HepG2 (cell line): Measurements from ENCODE around the gene RASSF4. TPM values are rescaled to one million over a fixed set of nuclear protein-coding genes. Genes with fewer than 3 reads are reported as not detected.

Source experiments
- AKAP8 ChIP-seq: sonication (generic); formaldehyde crosslinking; IDR thresholded peaks from 2 replicates; pipeline ENCODE4 v1.5.1; 2020; ENCODE audit warnings: mild to moderate bottlenecking, missing genetic modification reagents
- CBX5 ChIP-seq: sonication (generic); formaldehyde crosslinking; IDR thresholded peaks from 2 replicates; pipeline ENCODE4 v1.4.0; 2020; ENCODE audit warnings: missing genetic modification reagents, borderline replicate concordance
- CHD2 ChIP-seq: IDR thresholded peaks from 2 replicates; pipeline ENCODE4 v1.6.1; 2011; ENCODE audit warnings: low read depth, low read length, improper control_type of control experiment
- ISL2 ChIP-seq: sonication (generic); formaldehyde crosslinking; IDR thresholded peaks from 2 replicates; pipeline ENCODE4 v1.5.0; 2020; ENCODE audit warnings: missing genetic modification reagents
- MAZ ChIP-seq, 2 experiments: sonication (generic) in 1 of 2; formaldehyde crosslinking in 1 of 2; IDR thresholded peaks; 2 replicates each; pipeline versions ENCODE4 v1.5.0 to v1.6.1; 2012 to 2020; ENCODE audit warnings: low read depth in 2 of 2, mild to moderate bottlenecking in 2 of 2, borderline replicate concordance in 1 of 2, improper control_type of control experiment in 1 of 2, low read length in 1 of 2, missing genetic modification reagents in 1 of 2, moderate library complexity in 1 of 2
- MXD4 ChIP-seq: IDR thresholded peaks from 2 replicates; pipeline ENCODE4 v1.6.1; 2016; ENCODE audit warnings: mild to moderate bottlenecking, missing biosample characterization, missing genetic modification reagents
- NBN ChIP-seq: fragments of 450-650 bp; conservative IDR thresholded peaks from 2 replicates; pipeline ENCODE4 v1.6.1; 2017
- NCOA5 ChIP-seq: sonication (generic); formaldehyde crosslinking; IDR thresholded peaks from 2 replicates; pipeline ENCODE4 v1.4.0; 2020; ENCODE audit warnings: missing genetic modification reagents
- NFE2L2 ChIP-seq: fragments of 150-350 bp; IDR thresholded peaks from 2 replicates; pipeline ENCODE4 v1.6.1; 2014; ENCODE audit warnings: low read length
- PHF21A ChIP-seq: sonication (generic); formaldehyde crosslinking; IDR thresholded peaks from 2 replicates; pipeline ENCODE4 v1.5.0; 2020; ENCODE audit warnings: mild to moderate bottlenecking, missing genetic modification reagents
- POLR2A ChIP-seq, 2 experiments: IDR thresholded peaks; 2 replicates each; pipeline ENCODE4 v1.6.1; 2011; ENCODE audit warnings: low read depth in 2 of 2, low read length in 2 of 2, mild to moderate bottlenecking in 1 of 2, moderate library complexity in 1 of 2; ENCODE audit not compliant: insufficient read depth in 1 of 2
- TBP ChIP-seq: sonication (generic); formaldehyde crosslinking; IDR thresholded peaks from 2 replicates; pipeline ENCODE4 v1.5.0; 2020; ENCODE audit warnings: missing genetic modification reagents
- ZBTB37 ChIP-seq: sonication (generic); formaldehyde crosslinking; IDR thresholded peaks from 2 replicates; pipeline ENCODE4 v1.4.0; 2020; ENCODE audit warnings: mild to moderate bottlenecking, missing genetic modification reagents
- ZFP1 ChIP-seq: IDR thresholded peaks from 2 replicates; pipeline ENCODE4 v1.6.1; 2016
- ZMYM4 ChIP-seq: sonication (generic); formaldehyde crosslinking; IDR thresholded peaks from 2 replicates; pipeline ENCODE4 v1.8.1; 2023; ENCODE audit warnings: mild to moderate bottlenecking, missing genetic modification reagents
- ZNF207 ChIP-seq: fragments of 450-650 bp; IDR thresholded peaks from 2 replicates; pipeline ENCODE4 v1.6.1; 2016; ENCODE audit warnings: antibody characterized with exemption, borderline replicate concordance
- ZNF614 ChIP-seq: IDR thresholded peaks from 2 replicates; pipeline ENCODE4 v1.6.1; 2018; ENCODE audit warnings: missing biosample characterization, missing genetic modification reagents, inconsistent platforms, borderline replicate concordance
- ZNF616 ChIP-seq: sonication (generic); formaldehyde crosslinking; IDR thresholded peaks from 2 replicates; pipeline ENCODE4 v1.5.0; 2020; ENCODE audit warnings: low read depth, mild to moderate bottlenecking, missing genetic modification reagents
- polyA plus RNA-seq, 8 experiments: library from polyadenylated mRNA; depleted of rRNA in 3 of 8; stranded (reverse) in 7 of 8; unstranded in 1 of 8; fragments of >200 nt; fragmentation: Illumina TruSeq in 4 of 8; extraction: Trizol in 4 of 8; gene quantifications; 2 replicates each; pipeline versions ENCODE4 v1.2.1 to v1.2.3, GENCODE V29; 2011 to 2016; ENCODE audit warnings: low read depth in 4 of 8, missing spikeins in 1 of 8, mixed read lengths in 1 of 8; ENCODE audit not compliant: insufficient read depth in 1 of 8
- total RNA-seq, 5 experiments: library from RNA; depleted of rRNA; stranded (reverse); fragments of >200 nt; fragmentation: Illumina TruSeq; extraction: Trizol; gene quantifications; 2 replicates each; pipeline ENCODE4 v1.2.3, GENCODE V29; 2016; ENCODE audit warnings: low read depth in 1 of 5
- TF ChIP-seq, protein P1 (sequence below), 2 experiments: fragments of 450-650 bp in 1 of 2; sonication (generic) in 1 of 2; formaldehyde crosslinking in 1 of 2; IDR thresholded peaks; 2 replicates each; pipeline versions ENCODE4 v1.6.1 to v1.8.0; 2016 to 2022; ENCODE audit warnings: antibody characterized with exemption in 1 of 2, mild to moderate bottlenecking in 1 of 2, missing genetic modification reagents in 1 of 2
- TF ChIP-seq, protein P2 (sequence below): sonication (generic); formaldehyde crosslinking; IDR thresholded peaks from 2 replicates; pipeline ENCODE4 v1.4.0; 2020; ENCODE audit warnings: mild to moderate bottlenecking, missing genetic modification reagents

The RASSF4 gene
- total and polyA plus RNA-seq, 2 of the 13 experiments (the other 11 are each of a cell fraction or from before 2014, with no cell fraction given) = 34.0 to 51.7 TPM

- TF ChIP-seq, protein P1, sequence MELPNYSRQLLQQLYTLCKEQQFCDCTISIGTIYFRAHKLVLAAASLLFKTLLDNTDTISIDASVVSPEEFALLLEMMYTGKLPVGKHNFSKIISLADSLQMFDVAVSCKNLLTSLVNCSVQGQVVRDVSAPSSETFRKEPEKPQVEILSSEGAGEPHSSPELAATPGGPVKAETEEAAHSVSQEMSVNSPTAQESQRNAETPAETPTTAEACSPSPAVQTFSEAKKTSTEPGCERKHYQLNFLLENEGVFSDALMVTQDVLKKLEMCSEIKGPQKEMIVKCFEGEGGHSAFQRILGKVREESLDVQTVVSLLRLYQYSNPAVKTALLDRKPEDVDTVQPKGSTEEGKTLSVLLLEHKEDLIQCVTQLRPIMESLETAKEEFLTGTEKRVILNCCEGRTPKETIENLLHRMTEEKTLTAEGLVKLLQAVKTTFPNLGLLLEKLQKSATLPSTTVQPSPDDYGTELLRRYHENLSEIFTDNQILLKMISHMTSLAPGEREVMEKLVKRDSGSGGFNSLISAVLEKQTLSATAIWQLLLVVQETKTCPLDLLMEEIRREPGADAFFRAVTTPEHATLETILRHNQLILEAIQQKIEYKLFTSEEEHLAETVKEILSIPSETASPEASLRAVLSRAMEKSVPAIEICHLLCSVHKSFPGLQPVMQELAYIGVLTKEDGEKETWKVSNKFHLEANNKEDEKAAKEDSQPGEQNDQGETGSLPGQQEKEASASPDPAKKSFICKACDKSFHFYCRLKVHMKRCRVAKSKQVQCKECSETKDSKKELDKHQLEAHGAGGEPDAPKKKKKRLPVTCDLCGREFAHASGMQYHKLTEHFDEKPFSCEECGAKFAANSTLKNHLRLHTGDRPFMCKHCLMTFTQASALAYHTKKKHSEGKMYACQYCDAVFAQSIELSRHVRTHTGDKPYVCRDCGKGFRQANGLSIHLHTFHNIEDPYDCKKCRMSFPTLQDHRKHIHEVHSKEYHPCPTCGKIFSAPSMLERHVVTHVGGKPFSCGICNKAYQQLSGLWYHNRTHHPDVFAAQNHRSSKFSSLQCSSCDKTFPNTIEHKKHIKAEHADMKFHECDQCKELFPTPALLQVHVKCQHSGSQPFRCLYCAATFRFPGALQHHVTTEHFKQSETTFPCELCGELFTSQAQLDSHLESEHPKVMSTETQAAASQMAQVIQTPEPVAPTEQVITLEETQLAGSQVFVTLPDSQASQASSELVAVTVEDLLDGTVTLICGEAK (IDR thresholded peaks at IDR 0.05) = no peak
- TF ChIP-seq, protein P1 (CRISPR knock-in tag; IDR thresholded peaks at IDR 0.05) = peak; percentile 59
- TF ChIP-seq NCOA5 (CRISPR knock-in tag) (no peak), ZNF207 (no peak), PHF21A (CRISPR knock-in tag) (peak; percentile 61), TBP (CRISPR knock-in tag) (no peak), ZNF616 (CRISPR knock-in tag) (no peak), CHD2 (0 out of 2 replicates have a peak, but pooled peaks have one; percentile 41), NFE2L2 (no peak), ZNF614 (CRISPR knock-in tag) (peak; percentile 29; the same call in 1 of the 2 replicates), ZFP1 (CRISPR knock-in tag) (no peak), ISL2 (CRISPR knock-in tag) (no peak; the same call in 1 of the 2 replicates), ZMYM4 (CRISPR knock-in tag) (peak; percentile 60; the same call in 1 of the 2 replicates), AKAP8 (peak; percentile 83; the same call in 1 of the 2 replicates), MAZ (IDR thresholded peaks at IDR 0.05; ENCODE audit: borderline replicate concordance, low read depth, low read length) (peak; percentile 85; the same call in 1 of the 2 replicates), MAZ (CRISPR knock-in tag; IDR thresholded peaks at IDR 0.05; ENCODE audit: low read depth) (peak; percentile 89), ZBTB37 (no peak), POLR2A (IDR thresholded peaks at IDR 0.05; ENCODE audit: insufficient read depth in 1 of 2, low read depth in 2 of 2, low read length in 2 of 2) (peak in 1 of 2 experiments; percentile 27; a peak in 1 of 4 replicates), CBX5 (CRISPR knock-in tag) (no peak), NBN (no peak), MXD4 (CRISPR knock-in tag) (no peak)
- TF ChIP-seq, protein P2, sequence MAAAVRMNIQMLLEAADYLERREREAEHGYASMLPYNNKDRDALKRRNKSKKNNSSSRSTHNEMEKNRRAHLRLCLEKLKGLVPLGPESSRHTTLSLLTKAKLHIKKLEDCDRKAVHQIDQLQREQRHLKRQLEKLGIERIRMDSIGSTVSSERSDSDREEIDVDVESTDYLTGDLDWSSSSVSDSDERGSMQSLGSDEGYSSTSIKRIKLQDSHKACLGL (CRISPR knock-in tag) = no peak
These were observed 15.2 kb downstream of the RASSF4 start (continued) for GRCh38 chr10:44974628-44975430.
